Measurements from ENCODE around the gene DLG2. TPM values are rescaled to one million over a fixed set of nuclear protein-coding genes. Genes with fewer than 3 reads are reported as not detected.

DLG2 gene
- total and polyA plus RNA-seq, 4 donors: 0.30 to 5.5 (median 0.68) TPM

DNA sequence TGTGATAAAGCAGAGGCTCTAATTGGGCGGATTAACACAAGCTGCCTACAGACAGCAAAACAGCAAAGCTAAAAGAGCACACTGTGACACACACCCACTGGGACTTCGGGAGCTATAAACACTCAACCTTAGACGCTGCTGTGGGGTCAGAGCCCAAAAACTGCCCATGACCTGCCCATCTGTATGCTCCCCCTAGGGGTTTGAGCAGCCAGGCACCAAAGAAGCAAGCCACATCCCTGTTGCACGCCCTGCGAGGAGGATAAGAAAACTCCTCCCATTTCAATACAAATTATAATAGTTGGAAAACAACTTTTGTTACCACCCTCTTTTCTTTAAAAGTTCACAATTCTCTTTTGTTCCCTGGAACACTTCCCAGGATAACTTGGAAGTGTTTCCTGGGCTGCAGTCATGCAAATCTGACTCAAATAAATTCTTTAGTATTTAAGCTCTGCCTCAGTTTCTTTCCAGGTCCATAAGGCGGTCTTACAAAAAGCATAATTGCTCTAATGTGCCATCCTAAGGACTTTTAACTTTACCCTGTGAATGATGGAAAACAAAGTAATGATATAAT, 86.4 kb downstream of the DLG2 start:
- WGBS: 74% methylated on average over 6 of the region's 6 CpGs
- no peak overlapping the region for H3K4me3 ChIP-seq (ENCODE audit: low read depth in 1 of 3, low read length in 3 of 3)
- H3K9me3 ChIP-seq (ENCODE audit: control insufficient read depth in 4 of 4, low read length in 3 of 4): peaks cover 0 to 2% (median 0%) of the 10 kb centered on the region in 4 donors
- no peaks in the 10 kb centered on the region for H3K4me1 ChIP-seq (ENCODE audit: control insufficient read depth in 4 of 4, insufficient read depth in 4 of 4, low read length in 3 of 4)
- no peaks in the 10 kb centered on the region for H3K36me3 ChIP-seq (ENCODE audit: control insufficient read depth in 4 of 4, insufficient read depth in 3 of 4, low read depth in 1 of 4, low read length in 3 of 4)
- H3K9ac ChIP-seq (ENCODE audit: low read depth in 1 of 2, low read length in 2 of 2): no peak overlapping the region
- TF ChIP-seq JUND (IDR thresholded peaks at IDR 0.05) (no peak), NR2F2 (IDR thresholded peaks at IDR 0.05) (no peak), FOXA2 (IDR thresholded peaks at IDR 0.05) (no peak), YY1 (IDR thresholded peaks at IDR 0.05) (no peak), FOXA1 (IDR thresholded peaks at IDR 0.05) (no peak), HNF4G (IDR thresholded peaks at IDR 0.05) (no peak), SP1 (IDR thresholded peaks at IDR 0.05) (no peak), TAF1 (conservative IDR thresholded peaks at IDR 0.05) (no peak), RAD21 (IDR thresholded peaks at IDR 0.05) (no peak), RXRA (IDR thresholded peaks at IDR 0.05) (no peak), GABPA (IDR thresholded peaks at IDR 0.05 in 1 of 2, conservative IDR thresholded peaks at IDR 0.05 in 1 of 2) (no peak)
- DNase-seq (ENCODE audit: low spot score): no peak
- H3K27me3 ChIP-seq (ENCODE audit: control insufficient read depth in 4 of 4, insufficient read depth in 4 of 4, low read length in 3 of 4): no peaks in the 10 kb centered on the region
- H3K27ac ChIP-seq (ENCODE audit: low read depth in 1 of 2, low read length in 2 of 2): no peak overlapping the region

- Histone ChIP-seq H3K4me3 (ENCODE audit: low read depth in 1 of 3, low read length in 3 of 3) (no peak overlapping the region), H3K27me3 (ENCODE audit: control insufficient read depth in 4 of 4, insufficient read depth in 4 of 4, low read length in 3 of 4) (no peaks in the 10 kb centered on the region), H3K36me3 (ENCODE audit: control insufficient read depth in 4 of 4, insufficient read depth in 3 of 4, low read depth in 1 of 4, low read length in 3 of 4) (no peaks in the 10 kb centered on the region), H3K9ac (ENCODE audit: low read depth in 1 of 2, low read length in 2 of 2) (no peak overlapping the region), H3K9me3 (ENCODE audit: control insufficient read depth in 4 of 4, low read length in 3 of 4) (peaks cover 0 to 2% (median 0%) of the 10 kb centered on the region in 4 donors), H3K4me1 (ENCODE audit: control insufficient read depth in 4 of 4, insufficient read depth in 4 of 4, low read length in 3 of 4) (no peaks in the 10 kb centered on the region), H3K27ac (ENCODE audit: low read depth in 1 of 2, low read length in 2 of 2) (no peak overlapping the region)
- 86% methylated on average over 5 of the region's 5 CpGs for WGBS
- TF ChIP-seq EGR1 (IDR thresholded peaks at IDR 0.05; ENCODE audit: low read depth in 2 of 2) (no peak), FOXA2 (IDR thresholded peaks at IDR 0.05) (no peak), SP1 (IDR thresholded peaks at IDR 0.05) (no peak)
- TF ChIP-seq, protein P1, sequence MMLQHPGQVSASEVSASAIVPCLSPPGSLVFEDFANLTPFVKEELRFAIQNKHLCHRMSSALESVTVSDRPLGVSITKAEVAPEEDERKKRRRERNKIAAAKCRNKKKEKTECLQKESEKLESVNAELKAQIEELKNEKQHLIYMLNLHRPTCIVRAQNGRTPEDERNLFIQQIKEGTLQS (IDR thresholded peaks at IDR 0.05): no peak
- TF ChIP-seq, protein P2, sequence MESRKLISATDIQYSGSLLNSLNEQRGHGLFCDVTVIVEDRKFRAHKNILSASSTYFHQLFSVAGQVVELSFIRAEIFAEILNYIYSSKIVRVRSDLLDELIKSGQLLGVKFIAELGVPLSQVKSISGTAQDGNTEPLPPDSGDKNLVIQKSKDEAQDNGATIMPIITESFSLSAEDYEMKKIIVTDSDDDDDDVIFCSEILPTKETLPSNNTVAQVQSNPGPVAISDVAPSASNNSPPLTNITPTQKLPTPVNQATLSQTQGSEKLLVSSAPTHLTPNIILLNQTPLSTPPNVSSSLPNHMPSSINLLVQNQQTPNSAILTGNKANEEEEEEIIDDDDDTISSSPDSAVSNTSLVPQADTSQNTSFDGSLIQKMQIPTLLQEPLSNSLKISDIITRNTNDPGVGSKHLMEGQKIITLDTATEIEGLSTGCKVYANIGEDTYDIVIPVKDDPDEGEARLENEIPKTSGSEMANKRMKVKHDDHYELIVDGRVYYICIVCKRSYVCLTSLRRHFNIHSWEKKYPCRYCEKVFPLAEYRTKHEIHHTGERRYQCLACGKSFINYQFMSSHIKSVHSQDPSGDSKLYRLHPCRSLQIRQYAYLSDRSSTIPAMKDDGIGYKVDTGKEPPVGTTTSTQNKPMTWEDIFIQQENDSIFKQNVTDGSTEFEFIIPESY (IDR thresholded peaks at IDR 0.05): no peak
- TF ChIP-seq, protein P3, sequence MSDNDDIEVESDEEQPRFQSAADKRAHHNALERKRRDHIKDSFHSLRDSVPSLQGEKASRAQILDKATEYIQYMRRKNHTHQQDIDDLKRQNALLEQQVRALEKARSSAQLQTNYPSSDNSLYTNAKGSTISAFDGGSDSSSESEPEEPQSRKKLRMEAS (IDR thresholded peaks at IDR 0.05): no peak
- DNase-seq (ENCODE audit: low spot score): no peak
Observed at GRCh38 chr11:85540181-85540580, 87.0 kb downstream of the DLG2 start.

DNA sequence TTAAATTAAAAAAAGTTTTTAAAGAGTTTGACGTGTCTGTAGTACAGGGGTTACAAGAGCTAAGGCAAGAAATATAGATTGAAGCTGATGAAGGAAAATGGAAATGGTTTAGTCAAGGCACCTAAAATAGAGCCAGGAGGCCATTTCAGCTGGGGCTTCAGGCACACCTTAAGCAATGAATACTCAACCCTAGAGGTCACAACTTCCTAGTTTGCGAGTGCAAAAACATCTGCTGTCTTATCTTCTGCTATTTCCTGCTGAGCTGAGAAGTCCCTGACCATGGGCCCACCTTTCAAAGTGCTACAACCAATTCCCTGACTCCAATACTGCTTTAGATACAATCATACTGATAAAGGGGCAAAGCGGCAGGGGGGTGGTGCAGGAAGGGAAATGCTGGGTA, 87.4 kb downstream of the DLG2 start:
- Histone ChIP-seq H3K27me3 (ENCODE audit: control insufficient read depth in 4 of 4, insufficient read depth in 4 of 4, low read length in 3 of 4) (no peaks in the 10 kb centered on the region), H3K4me1 (ENCODE audit: control insufficient read depth in 4 of 4, insufficient read depth in 4 of 4, low read length in 3 of 4) (no peaks in the 10 kb centered on the region), H3K36me3 (ENCODE audit: control insufficient read depth in 4 of 4, insufficient read depth in 3 of 4, low read depth in 1 of 4, low read length in 3 of 4) (no peaks in the 10 kb centered on the region), H3K9me3 (ENCODE audit: control insufficient read depth in 4 of 4, low read length in 3 of 4) (peaks cover 0 to 2% (median 0%) of the 10 kb centered on the region in 4 donors), H3K27ac (ENCODE audit: low read depth in 1 of 2, low read length in 2 of 2) (no peak overlapping the region), H3K4me3 (ENCODE audit: low read depth in 1 of 3, low read length in 3 of 3) (no peak overlapping the region), H3K9ac (ENCODE audit: low read depth in 1 of 2, low read length in 2 of 2) (no peak overlapping the region)
- 84% methylated on average over 3 of the region's 3 CpGs for WGBS
- TF ChIP-seq HNF4A (conservative IDR thresholded peaks at IDR 0.05): no peak
- TF ChIP-seq SP1 (IDR thresholded peaks at IDR 0.05): no peak
- no peak for TF ChIP-seq RXRA (IDR thresholded peaks at IDR 0.05)
- no peak for TF ChIP-seq TAF1 (conservative IDR thresholded peaks at IDR 0.05)
- no peak for TF ChIP-seq YY1 (IDR thresholded peaks at IDR 0.05)
- TF ChIP-seq HNF4G (IDR thresholded peaks at IDR 0.05): no peak
- no peak for TF ChIP-seq EGR1 (IDR thresholded peaks at IDR 0.05; ENCODE audit: low read depth in 2 of 2)
- TF ChIP-seq, protein P2 (IDR thresholded peaks at IDR 0.05): no peak
- no peak for TF ChIP-seq JUND (IDR thresholded peaks at IDR 0.05)
- no peak for TF ChIP-seq RAD21 (IDR thresholded peaks at IDR 0.05)
- TF ChIP-seq, protein P3 (IDR thresholded peaks at IDR 0.05): no peak
- no peak for DNase-seq (ENCODE audit: low spot score)
